HG03095 (cell line): ENCODE data around the gene BICRAL.
"Not testable (repeated sequence)": the region's sequence is repeated elsewhere in the genome, so short reads cannot be mapped to it uniquely, and the experiment has no call there.

Source experiments
- ATAC-seq: cut with Tn5 transposase; IDR thresholded peaks from one replicate; pipeline ENCODE4 v1.9.1; 2021; ENCODE audit warnings: moderate library complexity; ENCODE audit not compliant: unreplicated experiment

Gene BICRAL

GRCh38 chr6:42790549-42791181 lies 8.8 kb downstream of the BICRAL start:
- no peak for ATAC-seq

GRCh38 chr6:42791706-42792320 lies 10.0 kb downstream of the BICRAL start:
- no peak for ATAC-seq

- ATAC-seq = no peak
These were observed 13.8 kb downstream of the BICRAL start for GRCh38 chr6:42795651-42796050.

GRCh38 chr6:42796171-42796570 lies 14.3 kb downstream of the BICRAL start:
- ATAC-seq = no peak

- not testable (repeated sequence) for ATAC-seq
These were observed 15.8 kb downstream of the BICRAL start for GRCh38 chr6:42797696-42798095.

GRCh38 chr6:42805297-42805861 lies 23.5 kb downstream of the BICRAL start:
- ATAC-seq = no peak

GRCh38 chr6:42806359-42806758 lies 24.5 kb downstream of the BICRAL start:
- ATAC-seq = not testable (repeated sequence)

GRCh38 chr6:42808492-42809483 lies 26.9 kb downstream of the BICRAL start:
- no peak for ATAC-seq

GRCh38 chr6:42813074-42813645 lies 31.3 kb downstream of the BICRAL start:
- no peak for ATAC-seq

- ATAC-seq = no peak
These were observed 32.1 kb downstream of the BICRAL start for GRCh38 chr6:42813906-42814444.

GRCh38 chr6:42815726-42816125 lies 33.9 kb downstream of the BICRAL start:
- ATAC-seq = not testable (repeated sequence)

GRCh38 chr6:42817907-42818306 lies 36.1 kb downstream of the BICRAL start:
- ATAC-seq = no peak

- no peak for ATAC-seq
These were observed 36.6 kb downstream of the BICRAL start for GRCh38 chr6:42818416-42818815.

GRCh38 chr6:42818878-42819277 lies 37.0 kb downstream of the BICRAL start:
- ATAC-seq = no peak

GRCh38 chr6:42819803-42820511 lies 38.1 kb downstream of the BICRAL start:
- ATAC-seq = no peak

GRCh38 chr6:42820512-42821340 lies 38.9 kb downstream of the BICRAL start:
- no peak for ATAC-seq

- ATAC-seq = no peak
These were observed 39.5 kb downstream of the BICRAL start for GRCh38 chr6:42821341-42821668.

GRCh38 chr6:42821846-42822245 lies 40.0 kb downstream of the BICRAL start:
- ATAC-seq = no peak

GRCh38 chr6:42829561-42830092 lies 47.8 kb downstream of the BICRAL start:
- no peak for ATAC-seq
